ENCODE data around the gene ARID1B. TPM values are rescaled to one million over a fixed set of nuclear protein-coding genes. Genes with fewer than 3 reads are reported as not detected.

ARID1B gene
- total and polyA plus RNA-seq, 10 of the 15 experiments (the other 5 are each of a cell fraction or from before 2014, with no cell fraction given): 24.7 to 133 (median 54.6) TPM

DNA sequence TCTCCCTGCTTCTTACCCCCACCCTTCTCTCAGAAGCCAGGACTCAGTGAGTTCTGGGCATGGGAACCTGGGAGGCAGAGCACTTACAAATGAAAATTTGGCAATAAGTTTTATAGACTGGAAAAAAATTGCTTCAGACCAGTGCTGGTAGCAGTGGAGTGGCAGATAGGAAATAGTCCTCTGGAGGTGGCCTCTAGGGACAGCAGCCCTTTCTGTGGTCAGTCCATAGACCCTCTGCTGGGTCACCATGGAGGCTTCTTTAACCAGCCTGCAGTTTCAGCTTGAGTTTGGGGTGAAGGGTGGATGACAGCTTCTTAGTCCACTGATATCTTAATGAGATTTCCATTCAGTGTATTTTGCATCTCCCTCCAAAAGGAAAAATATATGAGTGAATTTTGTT is 179.1 kb downstream of the ARID1B start:
- SMC1A ChIA-PET (ENCODE audit: uncharacterized antibody, unreplicated experiment): interaction anchor here (2.3 kb wide), 2 partner anchors 8 to 24 kb away, joined by 5 to 6 read pairs; no protein-coding TSS in a partner anchor
- POLR2A ChIA-PET: interaction anchor here (1.6 kb wide), 1 partner anchor 39 kb away, joined by 4 read pairs; no protein-coding TSS in a partner anchor
- TF ChIP-seq ZNF622 (IDR thresholded peaks at IDR 0.05): no peak
- TF ChIP-seq RUNX3 (IDR thresholded peaks at IDR 0.05; ENCODE audit: low read length): 0 out of 2 replicates have a peak, but pooled peaks have one; percentile 9
- peaks cover 83% of the 10 kb centered on the region for H3K79me2 ChIP-seq (ENCODE audit: control insufficient read depth, insufficient read depth, low read length)
- peaks cover 0 to 8% of the 10 kb centered on the region in 2 experiments; a peak in 3 of 4 replicates for H3K36me3 ChIP-seq (ENCODE audit: control insufficient read depth in 2 of 2, insufficient read depth in 2 of 2, low read length in 1 of 2)
- no peak for FAIRE-seq
- H4K20me1 ChIP-seq (ENCODE audit: control insufficient read depth, insufficient read depth): no peaks in the 10 kb centered on the region
- no peaks in the 10 kb centered on the region; the same call in 2 of the 3 replicates for H3K9me3 ChIP-seq (replicated peaks; ENCODE audit: control insufficient read depth, insufficient read depth, low read length)
- peaks cover 18% of the 10 kb centered on the region for H3K4me1 ChIP-seq (ENCODE audit: control insufficient read depth, insufficient read depth, low read length)
- CTCF ChIA-PET: no interaction called here
- no peak overlapping the region for H2AFZ ChIP-seq (ENCODE audit: control insufficient read depth, low read depth, low read length)
- in situ Hi-C loops (cut with MboI) (no loop called here), intact Hi-C loops (cut with micrococcal nuclease; ENCODE audit: unreplicated experiment) (no loop called here)
- no peaks in the 10 kb centered on the region for H3K27me3 ChIP-seq (replicated peaks in 1 of 2; ENCODE audit: control insufficient read depth in 2 of 2, insufficient read depth in 2 of 2, low read length in 1 of 2)
- H3K9ac ChIP-seq (ENCODE audit: control insufficient read depth, insufficient read depth, low read length): no peak overlapping the region
- no peak overlapping the region for H3K27ac ChIP-seq (ENCODE audit: control insufficient read depth, insufficient read depth)
- RAD21 ChIA-PET (ENCODE audit: unreplicated experiment): no interaction called here
- no TSS peak for BruUV-seq (replicated peaks)
- H3K4me2 ChIP-seq (ENCODE audit: control insufficient read depth, insufficient read depth): no peak overlapping the region
- no peak for ATAC-seq
- H3K4me3 ChIP-seq: no peak overlapping the region
- DNase-seq (ENCODE audit: low read depth, low spot score): no peak

DNA sequence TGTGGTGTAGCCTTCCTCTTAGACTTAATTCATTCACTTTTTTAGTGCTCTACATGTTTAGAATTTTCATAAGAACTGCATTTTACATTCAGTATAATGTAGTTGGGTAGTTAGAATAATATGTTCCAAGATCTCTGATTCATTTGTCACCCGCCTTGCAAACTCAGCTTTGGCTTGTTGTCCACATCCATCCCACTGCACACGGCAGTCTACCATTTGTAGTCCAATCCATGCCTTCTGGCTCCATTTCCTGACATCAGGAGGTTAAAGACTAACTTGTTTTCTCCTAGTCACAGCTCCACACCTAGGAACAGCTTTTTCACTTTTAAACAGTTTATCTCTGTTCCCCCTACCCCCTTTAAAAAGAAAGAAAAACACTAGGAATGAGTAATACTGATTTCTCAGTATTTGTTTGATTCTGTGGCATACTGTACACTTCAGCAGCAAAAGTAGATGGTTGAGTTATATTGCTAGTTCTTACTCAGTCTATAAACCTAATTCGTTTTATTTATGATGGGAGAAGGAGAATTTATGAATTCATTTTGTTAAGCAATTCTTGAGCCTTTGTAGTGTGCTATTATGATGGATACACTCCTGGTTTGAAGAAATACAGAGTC is 180.9 kb downstream of the ARID1B start:
- FAIRE-seq: no peak
- BruUV-seq (replicated peaks): no TSS peak
- WGBS (ENCODE audit: insufficient coverage, insufficient replicate concordance, low lambda C conversion rate, missing lambda C conversion rate): 53% methylated on average over 3 of the region's 3 CpGs
- CTCF ChIA-PET: interaction anchor here (1.1 kb wide), 1 partner anchor 15 kb away, joined by 3 read pairs; no protein-coding TSS in a partner anchor
- peaks cover 0 to 8% of the 10 kb centered on the region in 2 experiments; a peak in 3 of 4 replicates for H3K36me3 ChIP-seq (ENCODE audit: control insufficient read depth in 2 of 2, insufficient read depth in 2 of 2, low read length in 1 of 2)
- SMC1A ChIA-PET (ENCODE audit: uncharacterized antibody, unreplicated experiment): interaction anchor here (1.1 to 2.3 kb wide), 3 partner anchors 23 to 65 kb away, joined by 3 to 6 read pairs (median 4); no protein-coding TSS in a partner anchor
- no peaks in the 10 kb centered on the region for H4K20me1 ChIP-seq (ENCODE audit: control insufficient read depth, insufficient read depth)
- 0 out of 2 replicates have a peak overlapping the region, but pooled peaks have one; percentile 11 for H3K4me2 ChIP-seq (ENCODE audit: control insufficient read depth, insufficient read depth)
- 0 out of 2 replicates have a peak overlapping the region, but pooled peaks have one; percentile 4 for H3K27ac ChIP-seq (ENCODE audit: control insufficient read depth, insufficient read depth)
- in situ Hi-C loops (cut with MboI): no loop called here
- peaks cover 17% of the 10 kb centered on the region for H3K4me1 ChIP-seq (ENCODE audit: control insufficient read depth, insufficient read depth, low read length)
- intact Hi-C loops (cut with micrococcal nuclease; ENCODE audit: unreplicated experiment): no loop called here
- H3K4me3 ChIP-seq: no peak overlapping the region
- peak; percentile 84 for ATAC-seq
- no peaks in the 10 kb centered on the region for H3K27me3 ChIP-seq (replicated peaks in 1 of 2; ENCODE audit: control insufficient read depth in 2 of 2, insufficient read depth in 2 of 2, low read length in 1 of 2)
- H3K79me2 ChIP-seq (ENCODE audit: control insufficient read depth, insufficient read depth, low read length): peaks cover 81% of the 10 kb centered on the region
- RAD21 ChIA-PET (ENCODE audit: unreplicated experiment): interaction anchor here (1.0 kb wide), 1 partner anchor 11 kb away, joined by 3 read pairs; no protein-coding TSS in a partner anchor
- POLR2A ChIA-PET: interaction anchor here (1.1 kb wide), 1 partner anchor 102 kb away, joined by 3 read pairs; no protein-coding TSS in a partner anchor
- DNase-seq (ENCODE audit: low read depth, low spot score): no peak
- H3K9ac ChIP-seq (ENCODE audit: control insufficient read depth, insufficient read depth, low read length): no peak overlapping the region
- H3K9me3 ChIP-seq (replicated peaks; ENCODE audit: control insufficient read depth, insufficient read depth, low read length): no peaks in the 10 kb centered on the region; the same call in 2 of the 3 replicates
- H2AFZ ChIP-seq (ENCODE audit: control insufficient read depth, low read depth, low read length): no peak overlapping the region
- TF ChIP-seq, protein P1, sequence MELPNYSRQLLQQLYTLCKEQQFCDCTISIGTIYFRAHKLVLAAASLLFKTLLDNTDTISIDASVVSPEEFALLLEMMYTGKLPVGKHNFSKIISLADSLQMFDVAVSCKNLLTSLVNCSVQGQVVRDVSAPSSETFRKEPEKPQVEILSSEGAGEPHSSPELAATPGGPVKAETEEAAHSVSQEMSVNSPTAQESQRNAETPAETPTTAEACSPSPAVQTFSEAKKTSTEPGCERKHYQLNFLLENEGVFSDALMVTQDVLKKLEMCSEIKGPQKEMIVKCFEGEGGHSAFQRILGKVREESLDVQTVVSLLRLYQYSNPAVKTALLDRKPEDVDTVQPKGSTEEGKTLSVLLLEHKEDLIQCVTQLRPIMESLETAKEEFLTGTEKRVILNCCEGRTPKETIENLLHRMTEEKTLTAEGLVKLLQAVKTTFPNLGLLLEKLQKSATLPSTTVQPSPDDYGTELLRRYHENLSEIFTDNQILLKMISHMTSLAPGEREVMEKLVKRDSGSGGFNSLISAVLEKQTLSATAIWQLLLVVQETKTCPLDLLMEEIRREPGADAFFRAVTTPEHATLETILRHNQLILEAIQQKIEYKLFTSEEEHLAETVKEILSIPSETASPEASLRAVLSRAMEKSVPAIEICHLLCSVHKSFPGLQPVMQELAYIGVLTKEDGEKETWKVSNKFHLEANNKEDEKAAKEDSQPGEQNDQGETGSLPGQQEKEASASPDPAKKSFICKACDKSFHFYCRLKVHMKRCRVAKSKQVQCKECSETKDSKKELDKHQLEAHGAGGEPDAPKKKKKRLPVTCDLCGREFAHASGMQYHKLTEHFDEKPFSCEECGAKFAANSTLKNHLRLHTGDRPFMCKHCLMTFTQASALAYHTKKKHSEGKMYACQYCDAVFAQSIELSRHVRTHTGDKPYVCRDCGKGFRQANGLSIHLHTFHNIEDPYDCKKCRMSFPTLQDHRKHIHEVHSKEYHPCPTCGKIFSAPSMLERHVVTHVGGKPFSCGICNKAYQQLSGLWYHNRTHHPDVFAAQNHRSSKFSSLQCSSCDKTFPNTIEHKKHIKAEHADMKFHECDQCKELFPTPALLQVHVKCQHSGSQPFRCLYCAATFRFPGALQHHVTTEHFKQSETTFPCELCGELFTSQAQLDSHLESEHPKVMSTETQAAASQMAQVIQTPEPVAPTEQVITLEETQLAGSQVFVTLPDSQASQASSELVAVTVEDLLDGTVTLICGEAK (IDR thresholded peaks at IDR 0.05; ENCODE audit: borderline replicate concordance): no peak
- TF ChIP-seq JUNB (IDR thresholded peaks at IDR 0.05) (peak; percentile 84), EZH2 (IDR thresholded peaks at IDR 0.05; ENCODE audit: borderline replicate concordance, control insufficient read depth, low read depth, low read length) (no peak), SPI1 (IDR thresholded peaks at IDR 0.05; ENCODE audit: borderline replicate concordance, insufficient read depth, low read depth, low read length) (no peak), RELA (IDR thresholded peaks at IDR 0.05; ENCODE audit: borderline replicate concordance, partially characterized antibody) (no peak), YBX1 (IDR thresholded peaks at IDR 0.05) (no peak), SREBF2 (IDR thresholded peaks at IDR 0.05; ENCODE audit: low read length) (no peak), ZZZ3 (IDR thresholded peaks at IDR 0.05; ENCODE audit: control insufficient read depth, insufficient read length, low read depth) (no peak)
- TF ChIP-seq, protein P2, sequence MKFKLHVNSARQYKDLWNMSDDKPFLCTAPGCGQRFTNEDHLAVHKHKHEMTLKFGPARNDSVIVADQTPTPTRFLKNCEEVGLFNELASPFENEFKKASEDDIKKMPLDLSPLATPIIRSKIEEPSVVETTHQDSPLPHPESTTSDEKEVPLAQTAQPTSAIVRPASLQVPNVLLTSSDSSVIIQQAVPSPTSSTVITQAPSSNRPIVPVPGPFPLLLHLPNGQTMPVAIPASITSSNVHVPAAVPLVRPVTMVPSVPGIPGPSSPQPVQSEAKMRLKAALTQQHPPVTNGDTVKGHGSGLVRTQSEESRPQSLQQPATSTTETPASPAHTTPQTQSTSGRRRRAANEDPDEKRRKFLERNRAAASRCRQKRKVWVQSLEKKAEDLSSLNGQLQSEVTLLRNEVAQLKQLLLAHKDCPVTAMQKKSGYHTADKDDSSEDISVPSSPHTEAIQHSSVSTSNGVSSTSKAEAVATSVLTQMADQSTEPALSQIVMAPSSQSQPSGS (IDR thresholded peaks at IDR 0.05; ENCODE audit: low read length): peak; percentile 58; the same call in 1 of the 2 replicates

Measured in GM12878 (cell line).